ENCODE measurements around the gene EMX2. TPM values are rescaled to one million over a fixed set of nuclear protein-coding genes. Genes with fewer than 3 reads are reported as not detected.
"Not testable (repeated sequence)": the region's sequence is repeated elsewhere in the genome, so short reads cannot be mapped to it uniquely, and the experiment has no call there.

EMX2 gene
- total RNA-seq, 1 donor from 2014 or later: 3.0 TPM

- Mint-ChIP-seq H3K27ac (ENCODE audit: unreplicated experiment) (no peak overlapping the region), H3K4me1 (ENCODE audit: unreplicated experiment) (no peaks in the 10 kb centered on the region), H3K36me3 (ENCODE audit: unreplicated experiment) (no peaks in the 10 kb centered on the region), H3K4me3 (ENCODE audit: unreplicated experiment) (no peak overlapping the region), H3K9me3 (ENCODE audit: unreplicated experiment) (no peaks in the 10 kb centered on the region), H3K27me3 (ENCODE audit: unreplicated experiment) (peaks cover 18% of the 10 kb centered on the region)
- TF ChIP-seq, protein P1, sequence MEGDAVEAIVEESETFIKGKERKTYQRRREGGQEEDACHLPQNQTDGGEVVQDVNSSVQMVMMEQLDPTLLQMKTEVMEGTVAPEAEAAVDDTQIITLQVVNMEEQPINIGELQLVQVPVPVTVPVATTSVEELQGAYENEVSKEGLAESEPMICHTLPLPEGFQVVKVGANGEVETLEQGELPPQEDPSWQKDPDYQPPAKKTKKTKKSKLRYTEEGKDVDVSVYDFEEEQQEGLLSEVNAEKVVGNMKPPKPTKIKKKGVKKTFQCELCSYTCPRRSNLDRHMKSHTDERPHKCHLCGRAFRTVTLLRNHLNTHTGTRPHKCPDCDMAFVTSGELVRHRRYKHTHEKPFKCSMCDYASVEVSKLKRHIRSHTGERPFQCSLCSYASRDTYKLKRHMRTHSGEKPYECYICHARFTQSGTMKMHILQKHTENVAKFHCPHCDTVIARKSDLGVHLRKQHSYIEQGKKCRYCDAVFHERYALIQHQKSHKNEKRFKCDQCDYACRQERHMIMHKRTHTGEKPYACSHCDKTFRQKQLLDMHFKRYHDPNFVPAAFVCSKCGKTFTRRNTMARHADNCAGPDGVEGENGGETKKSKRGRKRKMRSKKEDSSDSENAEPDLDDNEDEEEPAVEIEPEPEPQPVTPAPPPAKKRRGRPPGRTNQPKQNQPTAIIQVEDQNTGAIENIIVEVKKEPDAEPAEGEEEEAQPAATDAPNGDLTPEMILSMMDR (IDR thresholded peaks at IDR 0.05): no peak
- DNase-seq (ENCODE audit: extremely low spot score, unreplicated experiment): no peak
Measured at GRCh38 chr10:117574498-117575146, 32.1 kb downstream of the EMX2 start.

DNA sequence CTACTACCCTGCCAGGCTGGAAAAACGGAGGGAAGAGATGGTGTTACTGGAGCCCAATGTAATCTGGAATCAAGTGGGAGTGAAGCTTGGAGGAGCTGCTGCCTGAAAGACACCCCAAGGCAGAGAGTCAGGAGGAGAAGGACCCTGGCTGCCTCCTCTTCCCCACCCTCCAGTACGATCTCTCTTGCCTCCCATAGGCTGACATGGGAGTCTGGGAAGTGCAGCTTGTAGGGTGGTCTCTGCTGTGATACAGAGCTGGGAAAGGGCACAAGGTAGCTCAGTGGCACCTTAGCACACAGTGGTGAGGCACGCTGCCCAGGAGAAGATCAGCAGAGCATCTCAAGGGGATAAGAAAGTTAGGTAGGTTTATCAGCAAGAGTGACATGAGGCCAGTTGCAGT lies 35.9 kb downstream of the EMX2 start:
- Mint-ChIP-seq H3K36me3 (ENCODE audit: unreplicated experiment) (no peaks in the 10 kb centered on the region), H3K27ac (ENCODE audit: unreplicated experiment) (no peak overlapping the region), H3K9me3 (ENCODE audit: unreplicated experiment) (no peaks in the 10 kb centered on the region), H3K4me3 (ENCODE audit: unreplicated experiment) (no peak overlapping the region), H3K27me3 (ENCODE audit: unreplicated experiment) (peaks cover 16% of the 10 kb centered on the region), H3K4me1 (ENCODE audit: unreplicated experiment) (no peaks in the 10 kb centered on the region)
- TF ChIP-seq, protein P1 (IDR thresholded peaks at IDR 0.05): no peak
- no peak for DNase-seq (ENCODE audit: extremely low spot score, unreplicated experiment)

- TF ChIP-seq, protein P1 (IDR thresholded peaks at IDR 0.05): no peak
- Mint-ChIP-seq H3K27ac (ENCODE audit: unreplicated experiment) (no peak overlapping the region), H3K4me3 (ENCODE audit: unreplicated experiment) (no peak overlapping the region), H3K4me1 (ENCODE audit: unreplicated experiment) (no peaks in the 10 kb centered on the region), H3K36me3 (ENCODE audit: unreplicated experiment) (no peaks in the 10 kb centered on the region), H3K9me3 (ENCODE audit: unreplicated experiment) (no peaks in the 10 kb centered on the region), H3K27me3 (ENCODE audit: unreplicated experiment) (peaks cover 16% of the 10 kb centered on the region)
- DNase-seq (ENCODE audit: extremely low spot score, unreplicated experiment): no peak
Measured at GRCh38 chr10:117578999-117579590, 36.5 kb downstream of the EMX2 start.

DNA sequence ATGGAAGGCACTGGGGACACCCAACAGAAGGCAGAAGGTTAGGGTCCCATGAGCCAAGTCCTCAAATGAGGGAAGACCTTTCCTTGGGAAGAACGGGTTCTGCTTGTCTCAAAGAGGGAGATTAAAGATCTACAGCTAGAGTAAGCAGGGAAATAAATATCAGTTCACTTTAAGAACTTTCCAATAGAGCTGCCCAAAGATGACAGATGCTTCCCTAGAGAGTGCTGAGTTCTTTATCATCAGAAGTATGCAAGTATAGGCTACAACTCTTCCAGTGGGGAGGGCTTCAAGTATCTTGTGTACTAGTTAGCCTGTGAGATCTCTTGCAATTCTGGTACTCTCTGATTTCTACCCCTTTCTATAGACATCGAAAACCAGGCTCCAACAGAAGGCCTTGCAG lies 39.4 kb downstream of the EMX2 start:
- H3K27me3 Mint-ChIP-seq (ENCODE audit: unreplicated experiment): peaks cover 13% of the 10 kb centered on the region
- TF ChIP-seq, protein P1 (IDR thresholded peaks at IDR 0.05): no peak
- no peak overlapping the region for H3K4me3 Mint-ChIP-seq (ENCODE audit: unreplicated experiment)
- no peak for DNase-seq (ENCODE audit: extremely low spot score, unreplicated experiment)
- no peaks in the 10 kb centered on the region for H3K36me3 Mint-ChIP-seq (ENCODE audit: unreplicated experiment)
- no peak overlapping the region for H3K27ac Mint-ChIP-seq (ENCODE audit: unreplicated experiment)
- no peaks in the 10 kb centered on the region for H3K4me1 Mint-ChIP-seq (ENCODE audit: unreplicated experiment)
- H3K9me3 Mint-ChIP-seq (ENCODE audit: unreplicated experiment): no peaks in the 10 kb centered on the region

GRCh38 chr10:117584831-117585230 lies 42.3 kb downstream of the EMX2 start:
- not testable (repeated sequence) for DNase-seq (ENCODE audit: extremely low spot score, unreplicated experiment); H3K4me3 Mint-ChIP-seq (ENCODE audit: unreplicated experiment); H3K4me1 Mint-ChIP-seq (ENCODE audit: unreplicated experiment); H3K27ac Mint-ChIP-seq (ENCODE audit: unreplicated experiment); H3K36me3 Mint-ChIP-seq (ENCODE audit: unreplicated experiment); H3K9me3 Mint-ChIP-seq (ENCODE audit: unreplicated experiment)
- H3K27me3 Mint-ChIP-seq (ENCODE audit: unreplicated experiment): peaks cover 13% of the 10 kb centered on the region
